H9 (cell line): ENCODE results near the gene KLC4. TPM values are rescaled to one million over a fixed set of nuclear protein-coding genes. Genes with fewer than 3 reads are reported as not detected.
A peak's percentile ranks its signal among the peaks of the same experiment; 100 is the strongest.

Experiments used
- DNase-seq: peaks from one replicate; pipeline ENCODE4 v3.0.0-alpha.2; 2017
- H2AFZ ChIP-seq: one replicate; pipeline ENCODE4 v1.6.1; 2013; ENCODE audit warnings: mild to moderate bottlenecking, low read length, control low read depth, moderate library complexity
- H2AK5ac ChIP-seq: 2 replicates; pipeline ENCODE4 v1.6.1; 2013; ENCODE audit warnings: low read length, control low read depth, mixed read lengths; ENCODE audit not compliant: insufficient read length
- H2BK120ac ChIP-seq: one replicate; pipeline ENCODE4 v1.6.1; 2013; ENCODE audit warnings: low read depth, mild to moderate bottlenecking, low read length, control low read depth, inconsistent platforms; ENCODE audit not compliant: poor library complexity, severe bottlenecking
- H2BK12ac ChIP-seq: 2 replicates; pipeline ENCODE4 v1.6.1; 2013; ENCODE audit warnings: low read length, control low read depth, mixed read lengths, low read depth; ENCODE audit not compliant: insufficient read length
- H2BK15ac ChIP-seq: 2 replicates; pipeline ENCODE4 v1.6.1; 2013; ENCODE audit warnings: low read depth, low read length, control low read depth
- H2BK20ac ChIP-seq: one replicate; pipeline ENCODE4 v1.6.1; 2013; ENCODE audit warnings: low read depth, mild to moderate bottlenecking, low read length, control low read depth, inconsistent platforms; ENCODE audit not compliant: poor library complexity, severe bottlenecking
- H2BK5ac ChIP-seq: 2 replicates; pipeline ENCODE4 v1.6.1; 2013; ENCODE audit warnings: low read length, control low read depth, mixed read lengths; ENCODE audit not compliant: insufficient read length
- H3K14ac ChIP-seq: 2 replicates; pipeline ENCODE4 v1.6.1; 2013; ENCODE audit warnings: low read length, control low read depth; ENCODE audit not compliant: insufficient read depth
- H3K18ac ChIP-seq: 2 replicates; pipeline ENCODE4 v1.6.1; 2013; ENCODE audit warnings: low read depth, mild to moderate bottlenecking, mixed read lengths, low read length, control low read depth; ENCODE audit not compliant: insufficient read length
- H3K23ac ChIP-seq: 2 replicates; pipeline ENCODE4 v1.6.1; 2013; ENCODE audit warnings: low read length, control low read depth, mixed read lengths, low read depth; ENCODE audit not compliant: insufficient read length
- H3K23me2 ChIP-seq: 2 replicates; pipeline ENCODE4 v1.6.1; 2013; ENCODE audit warnings: low read depth, mild to moderate bottlenecking, mixed read lengths, low read length, control low read depth; ENCODE audit not compliant: insufficient read length, poor library complexity, severe bottlenecking
- H3K27ac ChIP-seq: 2 replicates; pipeline ENCODE4 v1.5.1; 2013; ENCODE audit warnings: low read length, control low read depth, mixed read lengths, low read depth; ENCODE audit not compliant: insufficient read length
- H3K27me3 ChIP-seq: 2 replicates; pipeline ENCODE4 v1.6.1; 2013; ENCODE audit warnings: low read length, control low read depth, inconsistent platforms; ENCODE audit not compliant: insufficient read depth
- H3K4ac ChIP-seq: 2 replicates; pipeline ENCODE4 v1.6.1; 2013; ENCODE audit warnings: low read depth, mild to moderate bottlenecking, control low read depth, inconsistent platforms, low read length, moderate library complexity
- H3K4me1 ChIP-seq: 2 replicates; pipeline ENCODE4 v1.6.1; 2013; ENCODE audit warnings: low read length, control low read depth, inconsistent platforms; ENCODE audit not compliant: insufficient read depth
- H3K4me2 ChIP-seq: 2 replicates; pipeline ENCODE4 v1.6.1; 2013; ENCODE audit warnings: low read length, control low read depth, mixed read lengths; ENCODE audit not compliant: insufficient read length, insufficient read depth
- H3K56ac ChIP-seq: 2 replicates; pipeline ENCODE4 v1.6.1; 2013; ENCODE audit warnings: low read depth, mild to moderate bottlenecking, mixed read lengths, low read length, control low read depth; ENCODE audit not compliant: insufficient read length
- H3K79me1 ChIP-seq: 2 replicates; pipeline ENCODE4 v1.6.1; 2013; ENCODE audit warnings: low read depth, mild to moderate bottlenecking, moderate library complexity, low read length, control low read depth, inconsistent platforms; ENCODE audit not compliant: insufficient read depth, poor library complexity, severe bottlenecking
- H3K79me2 ChIP-seq: 2 replicates; pipeline ENCODE4 v1.6.1; 2013; ENCODE audit warnings: low read length, control low read depth, inconsistent platforms; ENCODE audit not compliant: insufficient read depth
- H3K9ac ChIP-seq: 2 replicates; pipeline ENCODE4 v1.6.1; 2013; ENCODE audit warnings: low read length, control low read depth, mixed read lengths; ENCODE audit not compliant: insufficient read length; ENCODE audit errors: extremely low read depth
- H3K9me3 ChIP-seq: one replicate; pipeline ENCODE4 v1.6.1; 2013; ENCODE audit warnings: low read depth, low read length, inconsistent platforms; ENCODE audit not compliant: control insufficient read depth
- H3T11ph ChIP-seq: one replicate; pipeline ENCODE4 v1.6.1; 2013; ENCODE audit warnings: mild to moderate bottlenecking, low read length, control low read depth, inconsistent platforms
- H4K20me1 ChIP-seq: one replicate; pipeline ENCODE4 v1.6.1; 2013; ENCODE audit not compliant: control insufficient read depth, insufficient read length, insufficient read depth
- H4K5ac ChIP-seq: 2 replicates; pipeline ENCODE4 v1.6.1; 2013; ENCODE audit warnings: low read depth, mild to moderate bottlenecking, mixed read lengths, low read length, control low read depth; ENCODE audit not compliant: insufficient read length
- H4K8ac ChIP-seq: replicated peaks from 2 replicates; pipeline ENCODE4 v1.6.1; 2013; ENCODE audit warnings: low read length, control low read depth, mixed read lengths, low read depth; ENCODE audit not compliant: insufficient read length
- H4K91ac ChIP-seq: 2 replicates; pipeline ENCODE4 v1.6.1; 2013; ENCODE audit warnings: low read depth, mild to moderate bottlenecking, moderate library complexity, mixed read lengths, low read length, control low read depth; ENCODE audit not compliant: insufficient read length
- H3K27ac Mint-ChIP-seq, 3 experiments: 2 replicates in 2 of 3; 3 replicates in 1 of 3; pipeline ENCODE4 v1.8.0; 2020 to 2021; ENCODE audit warnings: mixed read lengths in 3 of 3, mild to moderate bottlenecking in 1 of 3, moderate library complexity in 1 of 3
- H3K27me3 Mint-ChIP-seq: 2 replicates; pipeline ENCODE4 v1.8.0; 2021; ENCODE audit warnings: low read depth, mild to moderate bottlenecking, moderate library complexity, mixed read lengths
- H3K36me3 Mint-ChIP-seq, 3 experiments: 2 replicates in 2 of 3; 3 replicates in 1 of 3; pipeline ENCODE4 v1.8.0; 2020 to 2021; ENCODE audit warnings: low read depth in 3 of 3, mixed read lengths in 3 of 3; ENCODE audit not compliant: insufficient read depth in 1 of 3
- H3K4me1 Mint-ChIP-seq, 2 experiments: 2 replicates each; pipeline ENCODE4 v1.8.0; 2020; ENCODE audit warnings: mixed read lengths in 2 of 2
- H3K4me3 Mint-ChIP-seq, 2 experiments: 2 replicates in 1 of 2; 3 replicates in 1 of 2; pipeline ENCODE4 v1.8.0; 2020 to 2021; ENCODE audit warnings: mild to moderate bottlenecking in 2 of 2, mixed read lengths in 2 of 2, moderate library complexity in 1 of 2
- H3K9me3 Mint-ChIP-seq, 2 experiments: 2 replicates in 1 of 2; 3 replicates in 1 of 2; pipeline ENCODE4 v1.8.0; 2020; ENCODE audit warnings: mild to moderate bottlenecking in 2 of 2, mixed read lengths in 2 of 2, moderate library complexity in 1 of 2
- CTCF ChIP-seq: fragments of 200-600 bp; sonication (generic); conservative IDR thresholded peaks from 3 replicates; pipeline ENCODE4 v1.8.0; 2021; ENCODE audit warnings: antibody characterized with exemption, mild to moderate bottlenecking
- whole genome bisulfite sequencing: extraction: QIAGEN DNeasy Blood & Tissue Kit; methylation state at CpG from one replicate; pipeline ENCODE4 v1.1.7; 2013; ENCODE audit warnings: missing lambda C conversion rate, low lambda C conversion rate, mixed read lengths; ENCODE audit not compliant: insufficient read length; ENCODE audit errors: extremely low coverage; 5-methylcytosine and 5-hydroxymethylcytosine counted together
- total RNA-seq: library from RNA; stranded (reverse); gene quantifications from 2 replicates; pipeline ENCODE4 v1.2.1, GENCODE V29; 2021

The KLC4 gene
- total RNA-seq, 1 experiment from 2014 or later = 29.7 TPM

DNA sequence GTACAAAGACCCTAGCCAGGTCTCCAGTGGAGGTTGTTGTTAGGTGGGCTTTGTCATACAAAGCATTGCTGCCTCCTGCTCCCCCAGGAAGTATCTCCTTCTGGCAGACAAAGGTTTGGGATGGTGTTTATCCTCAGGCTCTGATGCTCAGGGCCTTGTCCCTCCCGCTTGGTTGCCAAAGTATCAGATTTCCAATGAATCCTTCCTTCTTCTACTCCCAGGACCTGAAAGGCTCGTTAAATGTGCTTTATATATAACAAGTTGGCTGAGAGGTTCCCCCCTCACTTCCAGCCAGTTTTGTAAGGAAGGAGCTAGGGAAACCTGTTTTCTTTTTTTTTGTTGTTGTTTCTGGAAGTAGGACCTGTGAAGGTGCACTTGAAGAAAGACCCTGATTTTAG lies 31.1 kb downstream of the KLC4 start:
- peaks cover 3% of the 10 kb centered on the region for H3K23me2 ChIP-seq
- peak; percentile 65 for DNase-seq
- WGBS = no CpG with 5 or more reads among the region's 2 CpGs
- H3K9me3 Mint-ChIP-seq = no peaks in the 10 kb centered on the region
- no peak overlapping the region for H3K4ac ChIP-seq
- no peak overlapping the region for H3K9ac ChIP-seq
- no peak overlapping the region for H3K23ac ChIP-seq
- no peak for TF ChIP-seq CTCF
- H4K8ac ChIP-seq = no peak overlapping the region
- H3K4me1 ChIP-seq = peaks cover 26% of the 10 kb centered on the region
- no peak overlapping the region for H2BK120ac ChIP-seq
- no peak overlapping the region for H2AK5ac ChIP-seq
- H3K9me3 ChIP-seq = no peaks in the 10 kb centered on the region
- H2BK12ac ChIP-seq = peak overlapping the region; percentile 5
- no peak overlapping the region for H2AFZ ChIP-seq
- H3K14ac ChIP-seq = no peak overlapping the region; the same call in 1 of the 2 replicates
- no peak overlapping the region for H4K5ac ChIP-seq
- H2BK5ac ChIP-seq = no peak overlapping the region
- peak overlapping the region; percentile 56 for H3K18ac ChIP-seq
- H3K27ac Mint-ChIP-seq = peak overlapping the region; percentile 87 to 99 (median 97)
- peak overlapping the region; percentile 46 to 75 for H3K4me3 Mint-ChIP-seq
- H3K27ac ChIP-seq = peak overlapping the region; percentile 11
- peaks cover 22% of the 10 kb centered on the region; the same call in 1 of the 2 replicates for H3K79me2 ChIP-seq
- no peak overlapping the region for H2BK20ac ChIP-seq
- H3K27me3 Mint-ChIP-seq = no peaks in the 10 kb centered on the region
- peak overlapping the region; percentile 32 for H3K4me2 ChIP-seq
- H3T11ph ChIP-seq = no peak overlapping the region
- H4K91ac ChIP-seq = no peak overlapping the region
- no peaks in the 10 kb centered on the region for H3K27me3 ChIP-seq
- H3K4me1 Mint-ChIP-seq = peaks cover 70 to 76% of the 10 kb centered on the region in 2 experiments
- peaks cover 0 to 2% (median 0%) of the 10 kb centered on the region in 3 experiments; a peak in 1 of 7 replicates for H3K36me3 Mint-ChIP-seq
- no peak overlapping the region for H2BK15ac ChIP-seq
- no peaks in the 10 kb centered on the region for H4K20me1 ChIP-seq
- H3K79me1 ChIP-seq = no peaks in the 10 kb centered on the region
- no peak overlapping the region for H3K56ac ChIP-seq
